ENCODE results near the gene CHEK2. TPM values are rescaled to one million over a fixed set of nuclear protein-coding genes. Genes with fewer than 3 reads are reported as not detected.

The CHEK2 gene
- total RNA-seq, 1 donor from 2014 or later, result 8.1 TPM

- no peaks in the 10 kb centered on the region for H3K27me3 ChIP-seq (ENCODE audit: control insufficient read depth, insufficient read depth, low read length)
- DNase-seq (ENCODE audit: low read depth), result no peak
- H3K4me3 ChIP-seq (ENCODE audit: low read depth, low read length), result no peak overlapping the region
- no peak for TF ChIP-seq CTCF (IDR thresholded peaks at IDR 0.05; ENCODE audit: insufficient read depth, low read length, poor library complexity, severe bottlenecking)
- H3K36me3 ChIP-seq (ENCODE audit: control insufficient read depth, insufficient read depth, low read length), result no peaks in the 10 kb centered on the region
Measured at GRCh38 chr22:28718044-28718443, 23.6 kb downstream of the CHEK2 start.

GRCh38 chr22:28716686-28717085 is 24.9 kb downstream of the CHEK2 start:
- no peak for DNase-seq (ENCODE audit: low read depth)
- Histone ChIP-seq H3K27me3 (ENCODE audit: control insufficient read depth, insufficient read depth, low read length) (no peaks in the 10 kb centered on the region), H3K36me3 (ENCODE audit: control insufficient read depth, insufficient read depth, low read length) (no peaks in the 10 kb centered on the region), H3K4me3 (ENCODE audit: low read depth, low read length) (no peak overlapping the region)
- TF ChIP-seq CTCF (IDR thresholded peaks at IDR 0.05; ENCODE audit: insufficient read depth, low read length, poor library complexity, severe bottlenecking), result no peak

- H3K36me3 ChIP-seq (ENCODE audit: control insufficient read depth, insufficient read depth, low read length), result no peaks in the 10 kb centered on the region
- no peak for TF ChIP-seq CTCF (IDR thresholded peaks at IDR 0.05; ENCODE audit: insufficient read depth, low read length, poor library complexity, severe bottlenecking)
- no peaks in the 10 kb centered on the region for H3K27me3 ChIP-seq (ENCODE audit: control insufficient read depth, insufficient read depth, low read length)
- DNase-seq (ENCODE audit: low read depth), result no peak
- no peak overlapping the region for H3K4me3 ChIP-seq (ENCODE audit: low read depth, low read length)
Measured at GRCh38 chr22:28715611-28716010, 26.0 kb downstream of the CHEK2 start.

- Histone ChIP-seq H3K36me3 (ENCODE audit: control insufficient read depth, insufficient read depth, low read length) (no peaks in the 10 kb centered on the region), H3K4me3 (ENCODE audit: low read depth, low read length) (no peak overlapping the region), H3K27me3 (ENCODE audit: control insufficient read depth, insufficient read depth, low read length) (no peaks in the 10 kb centered on the region)
- no peak for TF ChIP-seq CTCF (IDR thresholded peaks at IDR 0.05; ENCODE audit: insufficient read depth, low read length, poor library complexity, severe bottlenecking)
- DNase-seq (ENCODE audit: low read depth), result no peak
Measured at GRCh38 chr22:28714043-28714628, 27.5 kb downstream of the CHEK2 start.

- Histone ChIP-seq H3K4me3 (ENCODE audit: low read depth, low read length) (no peak overlapping the region), H3K36me3 (ENCODE audit: control insufficient read depth, insufficient read depth, low read length) (no peaks in the 10 kb centered on the region), H3K27me3 (ENCODE audit: control insufficient read depth, insufficient read depth, low read length) (no peaks in the 10 kb centered on the region)
- no peak for TF ChIP-seq CTCF (IDR thresholded peaks at IDR 0.05; ENCODE audit: insufficient read depth, low read length, poor library complexity, severe bottlenecking)
- peak; percentile 89 for DNase-seq (ENCODE audit: low read depth)
Measured at GRCh38 chr22:28711820-28712777, 29.5 kb downstream of the CHEK2 start.
